Fibroblast of pulmonary artery (primary cell): Measurements from ENCODE around the gene FRMD4A.
"Not testable (repeated sequence)": the region's sequence is repeated elsewhere in the genome, so short reads cannot be mapped to it uniquely, and the experiment has no call there.

Source experiments
- DNase-seq: peaks from one replicate; pipeline ENCODE4 v3.0.0-alpha.2; 2010; ENCODE audit warnings: low read depth
- H3K4me3 ChIP-seq: replicated peaks from 2 replicates; pipeline ENCODE4 v1.5.1; 2011; ENCODE audit warnings: low read depth, mild to moderate bottlenecking, control low read depth, low read length, moderate library complexity
- CTCF ChIP-seq: IDR thresholded peaks from 2 replicates; pipeline ENCODE4 v1.5.1; 2011; ENCODE audit warnings: mild to moderate bottlenecking, control low read depth, low read length, inconsistent platforms; ENCODE audit errors: missing control alignments

The FRMD4A gene

DNA sequence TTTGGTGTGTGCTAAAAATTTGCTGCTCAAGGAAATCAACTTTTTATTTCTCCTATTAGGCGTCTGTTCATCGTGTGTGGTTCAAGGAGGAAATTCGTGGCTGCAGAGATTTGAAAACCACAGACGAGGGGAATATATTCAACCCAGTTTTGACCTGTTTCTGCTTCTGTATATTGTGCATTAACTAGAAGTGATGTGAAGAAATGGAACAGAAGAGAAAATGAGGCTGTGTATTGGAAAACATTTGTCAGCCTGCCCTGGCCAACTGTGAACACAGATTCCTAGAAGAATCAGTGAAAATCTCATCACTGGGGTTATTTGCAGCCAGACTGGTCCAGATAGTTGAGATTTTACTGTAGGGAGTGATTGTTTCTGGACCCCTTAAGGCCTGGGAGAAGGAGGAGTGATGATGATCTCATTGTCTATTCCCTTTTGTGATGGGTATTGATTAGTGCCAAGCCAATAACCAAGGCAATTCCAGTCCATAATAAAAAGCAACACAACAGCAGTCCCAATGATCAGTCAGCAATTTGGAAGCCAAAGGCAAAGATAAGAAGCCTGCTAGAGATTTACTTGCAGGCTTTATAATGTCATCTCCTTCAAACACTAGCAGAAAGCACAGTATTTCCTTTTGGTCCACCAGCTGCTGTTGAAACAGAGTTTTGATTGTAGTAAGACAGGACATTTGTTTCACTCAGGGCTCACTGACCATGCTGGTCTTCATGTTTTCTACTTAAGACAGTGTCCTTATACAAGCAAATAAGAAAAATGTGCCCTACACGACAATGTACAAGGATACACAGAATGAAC is 404.5 kb downstream of the FRMD4A start:
- TF ChIP-seq CTCF: no peak
- H3K4me3 ChIP-seq: no peak overlapping the region
- no peak for DNase-seq

- TF ChIP-seq CTCF: no peak
- no peak overlapping the region for H3K4me3 ChIP-seq
- peak; percentile 88 for DNase-seq
These were observed 406.5 kb downstream of the FRMD4A start for GRCh38 chr10:13924040-13924725.

- TF ChIP-seq CTCF: no peak
- H3K4me3 ChIP-seq: no peak overlapping the region
- DNase-seq: peak; percentile 29
These were observed 408.1 kb downstream of the FRMD4A start for GRCh38 chr10:13922586-13922985.

DNA sequence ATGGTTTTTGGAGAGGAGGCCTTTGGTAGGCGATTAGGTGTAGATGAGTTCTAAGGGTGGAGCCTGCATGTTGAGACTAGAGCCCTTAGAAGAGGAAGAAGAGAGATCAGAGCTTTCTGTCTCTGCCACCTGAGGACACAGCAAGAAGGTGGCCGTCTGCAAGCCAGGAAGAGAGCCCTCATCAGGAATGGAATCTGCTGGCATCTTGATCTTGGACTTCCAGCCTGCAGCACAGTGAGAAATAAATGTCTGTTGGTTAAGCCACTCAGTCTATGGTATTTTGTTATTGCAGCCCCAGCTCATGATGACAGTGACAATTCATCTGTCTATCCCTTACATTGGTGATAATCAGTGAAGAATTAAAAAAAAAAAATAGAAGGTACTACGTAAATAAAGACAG is 408.8 kb downstream of the FRMD4A start:
- H3K4me3 ChIP-seq: no peak overlapping the region
- TF ChIP-seq CTCF: no peak
- no peak for DNase-seq

DNA sequence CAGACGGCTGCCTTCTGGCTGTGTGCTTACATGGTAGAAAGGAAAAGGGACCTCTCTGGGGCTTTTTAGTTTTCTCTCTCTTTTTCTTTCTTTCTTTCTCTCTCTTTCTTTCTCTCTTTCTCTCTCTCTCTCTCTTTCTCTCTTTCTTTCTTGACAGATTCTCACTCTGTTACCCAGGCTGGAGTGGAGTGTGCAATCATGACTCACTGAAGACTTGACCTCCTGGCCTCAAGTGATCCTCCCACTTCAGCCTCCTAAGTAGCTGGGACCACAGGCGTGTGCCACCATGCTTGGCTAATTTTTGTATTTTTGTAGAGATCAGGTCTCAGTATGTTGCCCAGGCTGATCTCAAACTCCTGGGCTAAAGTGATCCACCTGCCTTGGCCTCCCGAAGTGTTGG is 409.6 kb downstream of the FRMD4A start:
- DNase-seq: not testable (repeated sequence)

GRCh38 chr10:13920465-13920864 is 410.3 kb downstream of the FRMD4A start:
- no peak for TF ChIP-seq CTCF
- no peak overlapping the region for H3K4me3 ChIP-seq
- DNase-seq: no peak

More for the DNA sequence above, 409.6 kb downstream of the FRMD4A start:
- not testable (repeated sequence) for H3K4me3 ChIP-seq

- H3K4me3 ChIP-seq: no peak overlapping the region
- DNase-seq: peak; percentile 51
These were observed 410.7 kb downstream of the FRMD4A start for GRCh38 chr10:13920031-13920430.

More at GRCh38 chr10:13920031-13920430, 410.7 kb downstream of the FRMD4A start:
- no peak for TF ChIP-seq CTCF
